ACC112 (cell line): Measurements from ENCODE around the gene ZIC4.

ENCODE experiments used
- H2AFZ ChIP-seq: fragments of 200-600 bp; sonication (generic); one replicate; pipeline ENCODE4 v1.6.0; 2017; ENCODE audit warnings: antibody characterized with exemption, low read length; ENCODE audit not compliant: unreplicated experiment
- H3K27ac ChIP-seq: fragments of 200-600 bp; sonication (generic); 2 replicates; pipeline ENCODE4 v1.5.1; 2014; ENCODE audit warnings: low read depth, mild to moderate bottlenecking, antibody characterized with exemption, low read length, moderate library complexity
- H3K27me3 ChIP-seq: fragments of 200-600 bp; sonication (generic); 2 replicates; pipeline ENCODE4 v1.6.1; 2014; ENCODE audit warnings: mild to moderate bottlenecking, antibody characterized with exemption, low read length, moderate library complexity, mixed read lengths; ENCODE audit not compliant: insufficient read depth
- H3K36me3 ChIP-seq: fragments of 200-600 bp; sonication (generic); 2 replicates; pipeline ENCODE4 v1.6.1; 2016; ENCODE audit warnings: mild to moderate bottlenecking, antibody characterized with exemption, low read length, moderate library complexity, mixed read lengths; ENCODE audit not compliant: insufficient read depth
- H3K4me1 ChIP-seq: fragments of 200-600 bp; sonication (generic); one replicate; pipeline ENCODE4 v1.6.1; 2016; ENCODE audit warnings: low read length, mixed read lengths; ENCODE audit not compliant: insufficient read depth, unreplicated experiment, control insufficient read depth
- H3K4me3 ChIP-seq: fragments of 200-600 bp; sonication (generic); 2 replicates; pipeline ENCODE4 v1.5.1; 2014; ENCODE audit warnings: mild to moderate bottlenecking, low read depth, low read length
- H3K79me2 ChIP-seq: fragments of 200-600 bp; sonication (generic); one replicate; pipeline ENCODE4 v1.6.0; 2016; ENCODE audit warnings: low read length; ENCODE audit not compliant: control insufficient read depth, unreplicated experiment, insufficient read depth

ZIC4 gene

GRCh38 chr3:147411238-147411814, 5.0 kb upstream of the ZIC4 start:
- Histone ChIP-seq H3K27ac (no peak overlapping the region), H3K27me3 (peaks cover 99% of the 10 kb centered on the region), H2AFZ (no peak overlapping the region), H3K4me1 (peaks cover 5% of the 10 kb centered on the region), H3K79me2 (no peaks in the 10 kb centered on the region), H3K36me3 (no peaks in the 10 kb centered on the region), H3K4me3 (peak overlapping the region; percentile 67)

- no peaks in the 10 kb centered on the region for H3K79me2 ChIP-seq
- peak overlapping the region; percentile 67 for H3K4me3 ChIP-seq
- peaks cover 99% of the 10 kb centered on the region for H3K27me3 ChIP-seq
- H3K36me3 ChIP-seq = no peaks in the 10 kb centered on the region
- no peak overlapping the region for H3K27ac ChIP-seq
- no peak overlapping the region for H2AFZ ChIP-seq
- peaks cover 5% of the 10 kb centered on the region for H3K4me1 ChIP-seq
These were observed 4.3 kb upstream of the ZIC4 start for GRCh38 chr3:147410526-147411237.

- Histone ChIP-seq H3K36me3 (no peaks in the 10 kb centered on the region), H3K4me1 (peaks cover 5% of the 10 kb centered on the region), H3K27ac (no peak overlapping the region), H3K79me2 (no peaks in the 10 kb centered on the region), H3K4me3 (peak overlapping the region; percentile 67), H2AFZ (no peak overlapping the region), H3K27me3 (peaks cover 99% of the 10 kb centered on the region)
These were observed 3.8 kb upstream of the ZIC4 start for GRCh38 chr3:147410116-147410525.

GRCh38 chr3:147409143-147410115, 3.1 kb upstream of the ZIC4 start, which contains the start of gene ZIC1:
Gene ZIC1 (plus strand): TSS chr3:147409365. CDS start chr3:147410113, 748 bp downstream.
- peaks cover 5% of the 10 kb centered on the region for H3K4me1 ChIP-seq
- no peak within 1 kb of the TSS for H3K4me3 ChIP-seq
- no peaks in the 10 kb centered on the region for H3K79me2 ChIP-seq
- H3K27ac ChIP-seq = no peak within 1 kb of the TSS
- peaks cover 99% of the 10 kb centered on the region for H3K27me3 ChIP-seq
- H2AFZ ChIP-seq = no peak within 1 kb of the TSS
- H3K36me3 ChIP-seq = no peaks in the 10 kb centered on the region

GRCh38 chr3:147408188-147409100, 2.1 kb upstream of the ZIC4 start:
- no peak overlapping the region for H2AFZ ChIP-seq
- H3K4me1 ChIP-seq = peaks cover 5% of the 10 kb centered on the region
- no peaks in the 10 kb centered on the region for H3K79me2 ChIP-seq
- no peak overlapping the region for H3K4me3 ChIP-seq
- H3K27ac ChIP-seq = no peak overlapping the region
- H3K36me3 ChIP-seq = no peaks in the 10 kb centered on the region
- H3K27me3 ChIP-seq = peaks cover 100% of the 10 kb centered on the region

- H3K4me3 ChIP-seq = peak overlapping the region; percentile 35; the same call in 1 of the 2 replicates
- no peaks in the 10 kb centered on the region for H3K79me2 ChIP-seq
- H3K27ac ChIP-seq = no peak overlapping the region
- no peak overlapping the region for H2AFZ ChIP-seq
- H3K36me3 ChIP-seq = no peaks in the 10 kb centered on the region
- peaks cover 5% of the 10 kb centered on the region for H3K4me1 ChIP-seq
- H3K27me3 ChIP-seq = peaks cover 100% of the 10 kb centered on the region
These were observed 1.3 kb upstream of the ZIC4 start for GRCh38 chr3:147407498-147408187.

GRCh38 chr3:147407114-147407497, 763 bp upstream of the ZIC4 start:
- H3K4me3 ChIP-seq = peak overlapping the region; percentile 35; the same call in 1 of the 2 replicates
- H2AFZ ChIP-seq = no peak overlapping the region
- H3K4me1 ChIP-seq = peaks cover 5% of the 10 kb centered on the region
- no peak overlapping the region for H3K27ac ChIP-seq
- H3K36me3 ChIP-seq = no peaks in the 10 kb centered on the region
- peaks cover 100% of the 10 kb centered on the region for H3K27me3 ChIP-seq
- H3K79me2 ChIP-seq = no peaks in the 10 kb centered on the region

GRCh38 chr3:147405231-147406027, 914 bp downstream of the ZIC4 start:
- no peaks in the 10 kb centered on the region for H3K79me2 ChIP-seq
- no peak overlapping the region for H2AFZ ChIP-seq
- no peaks in the 10 kb centered on the region for H3K36me3 ChIP-seq
- no peak overlapping the region for H3K27ac ChIP-seq
- no peaks in the 10 kb centered on the region for H3K4me1 ChIP-seq
- no peak overlapping the region for H3K4me3 ChIP-seq
- H3K27me3 ChIP-seq = peaks cover 100% of the 10 kb centered on the region

GRCh38 chr3:147404800-147405230, 1.5 kb downstream of the ZIC4 start:
- no peaks in the 10 kb centered on the region for H3K79me2 ChIP-seq
- no peak overlapping the region for H3K4me3 ChIP-seq

More at GRCh38 chr3:147404800-147405230, 1.5 kb downstream of the ZIC4 start:
- no peaks in the 10 kb centered on the region for H3K36me3 ChIP-seq
- no peak overlapping the region for H2AFZ ChIP-seq
- H3K4me1 ChIP-seq = no peaks in the 10 kb centered on the region
- peaks cover 100% of the 10 kb centered on the region for H3K27me3 ChIP-seq
- H3K27ac ChIP-seq = no peak overlapping the region
